ENCODE data around the gene KAZALD1. TPM values are rescaled to one million over a fixed set of nuclear protein-coding genes. Genes with fewer than 3 reads are reported as not detected.

Gene KAZALD1
- polyA plus RNA-seq, 1 donor, result 29.0 TPM

- no peaks in the 10 kb centered on the region for H3K36me3 ChIP-seq (ENCODE audit: control insufficient read depth, insufficient read depth, low read length)
- peak overlapping the region; percentile 78 for H3K4me3 ChIP-seq (ENCODE audit: low read length)
- H3K27ac ChIP-seq (ENCODE audit: low read length), result peak overlapping the region; percentile 99
- peaks cover 22% of the 10 kb centered on the region for H3K27me3 ChIP-seq (ENCODE audit: control insufficient read depth, insufficient read depth, low read length)
- 0% methylated on average over 1 of the region's 43 CpGs for WGBS (ENCODE audit: insufficient coverage, low lambda C conversion rate)
- peaks cover 41% of the 10 kb centered on the region for H3K4me1 ChIP-seq (ENCODE audit: control insufficient read depth, insufficient read depth, low read length)
- no peaks in the 10 kb centered on the region for H3K9me3 ChIP-seq (ENCODE audit: control insufficient read depth, low read depth, low read length)
- peak; percentile 74 to 81 for DNase-seq
These were observed 5.7 kb downstream of the KAZALD1 start for GRCh38 chr10:101067356-101068083.

DNA sequence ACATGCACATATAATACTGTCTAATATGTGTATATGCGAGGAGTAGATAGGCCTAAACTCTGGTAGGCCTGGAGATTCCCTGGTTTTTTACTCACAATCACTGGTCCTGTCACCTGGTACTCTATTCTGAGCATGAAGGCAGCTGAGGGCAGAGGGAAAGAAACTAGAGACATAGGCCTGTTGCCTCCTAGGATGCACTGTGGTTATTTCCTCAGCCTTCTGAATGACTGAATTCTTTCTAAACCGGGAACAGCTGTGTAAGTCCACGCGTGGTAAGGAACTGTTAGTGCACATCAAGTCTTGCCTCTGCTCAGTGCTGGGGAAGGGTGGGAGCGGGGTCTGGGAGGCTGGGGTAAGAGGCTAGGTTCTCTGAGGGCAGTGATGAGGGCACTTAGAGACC, 7.7 kb downstream of the KAZALD1 start:
- H3K36me3 ChIP-seq (ENCODE audit: control insufficient read depth, insufficient read depth, low read length), result no peaks in the 10 kb centered on the region
- H3K27ac ChIP-seq (ENCODE audit: low read length), result no peak overlapping the region
- H3K9me3 ChIP-seq (ENCODE audit: control insufficient read depth, low read depth, low read length), result no peaks in the 10 kb centered on the region
- DNase-seq, result no peak
- WGBS (ENCODE audit: insufficient coverage, low lambda C conversion rate), result no CpG with 5 or more reads among the region's 5 CpGs
- H3K4me1 ChIP-seq (ENCODE audit: control insufficient read depth, insufficient read depth, low read length), result peaks cover 24% of the 10 kb centered on the region
- no peak overlapping the region for H3K4me3 ChIP-seq (ENCODE audit: low read length)
- peaks cover 39% of the 10 kb centered on the region for H3K27me3 ChIP-seq (ENCODE audit: control insufficient read depth, insufficient read depth, low read length)

DNA sequence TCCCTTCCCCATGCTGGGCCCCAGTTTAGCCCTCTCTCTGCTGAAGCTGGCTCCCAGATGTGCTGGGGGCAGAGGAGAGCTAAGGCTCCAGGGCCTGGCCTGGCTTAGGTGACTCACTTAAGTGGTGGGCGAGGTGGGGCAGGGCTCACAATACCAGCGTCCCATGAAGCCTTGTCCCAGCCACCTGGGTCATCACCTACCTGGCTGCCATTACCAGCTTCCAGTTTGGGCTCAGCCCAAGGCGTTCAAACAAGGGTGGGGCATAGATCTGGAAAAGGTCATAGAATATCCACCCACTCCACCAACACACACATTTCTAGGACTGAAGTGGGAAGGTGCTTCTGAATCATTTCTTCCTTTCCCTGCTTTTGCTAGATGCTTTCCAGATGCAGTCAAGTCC, 8.3 kb downstream of the KAZALD1 start:
- no peak overlapping the region for H3K27ac ChIP-seq (ENCODE audit: low read length)
- H3K27me3 ChIP-seq (ENCODE audit: control insufficient read depth, insufficient read depth, low read length), result peaks cover 45% of the 10 kb centered on the region
- no peaks in the 10 kb centered on the region for H3K36me3 ChIP-seq (ENCODE audit: control insufficient read depth, insufficient read depth, low read length)
- no peaks in the 10 kb centered on the region for H3K9me3 ChIP-seq (ENCODE audit: control insufficient read depth, low read depth, low read length)
- DNase-seq, result no peak
- H3K4me3 ChIP-seq (ENCODE audit: low read length), result no peak overlapping the region
- peaks cover 17% of the 10 kb centered on the region for H3K4me1 ChIP-seq (ENCODE audit: control insufficient read depth, insufficient read depth, low read length)
- no CpG with 5 or more reads among the region's 3 CpGs for WGBS (ENCODE audit: insufficient coverage, low lambda C conversion rate)

- WGBS (ENCODE audit: insufficient coverage, low lambda C conversion rate), result 71% methylated on average over 1 of the region's 6 CpGs
These were observed 9.6 kb downstream of the KAZALD1 start for GRCh38 chr10:101071267-101071884.

GRCh38 chr10:101071885-101072433, 10.2 kb downstream of the KAZALD1 start:
- Histone ChIP-seq H3K36me3 (ENCODE audit: control insufficient read depth, insufficient read depth, low read length) (no peaks in the 10 kb centered on the region), H3K9me3 (ENCODE audit: control insufficient read depth, low read depth, low read length) (no peaks in the 10 kb centered on the region), H3K4me1 (ENCODE audit: control insufficient read depth, insufficient read depth, low read length) (peaks cover 6% of the 10 kb centered on the region), H3K27me3 (ENCODE audit: control insufficient read depth, insufficient read depth, low read length) (peaks cover 59% of the 10 kb centered on the region), H3K4me3 (ENCODE audit: low read length) (no peak overlapping the region), H3K27ac (ENCODE audit: low read length) (no peak overlapping the region)
- WGBS (ENCODE audit: insufficient coverage, low lambda C conversion rate), result 67% methylated on average over 1 of the region's 7 CpGs
- no peak for DNase-seq

More at GRCh38 chr10:101071267-101071884, 9.6 kb downstream of the KAZALD1 start:
- no peak overlapping the region for H3K4me3 ChIP-seq (ENCODE audit: low read length)
- no peaks in the 10 kb centered on the region for H3K36me3 ChIP-seq (ENCODE audit: control insufficient read depth, insufficient read depth, low read length)
- H3K27me3 ChIP-seq (ENCODE audit: control insufficient read depth, insufficient read depth, low read length), result peaks cover 57% of the 10 kb centered on the region
- H3K4me1 ChIP-seq (ENCODE audit: control insufficient read depth, insufficient read depth, low read length), result peaks cover 6% of the 10 kb centered on the region
- H3K9me3 ChIP-seq (ENCODE audit: control insufficient read depth, low read depth, low read length), result no peaks in the 10 kb centered on the region
- DNase-seq, result no peak
- H3K27ac ChIP-seq (ENCODE audit: low read length), result no peak overlapping the region

GRCh38 chr10:101072923-101073322, 11.1 kb downstream of the KAZALD1 start:
- Histone ChIP-seq H3K36me3 (ENCODE audit: control insufficient read depth, insufficient read depth, low read length) (no peaks in the 10 kb centered on the region), H3K9me3 (ENCODE audit: control insufficient read depth, low read depth, low read length) (no peaks in the 10 kb centered on the region), H3K4me1 (ENCODE audit: control insufficient read depth, insufficient read depth, low read length) (no peaks in the 10 kb centered on the region), H3K27me3 (ENCODE audit: control insufficient read depth, insufficient read depth, low read length) (peaks cover 51% of the 10 kb centered on the region), H3K27ac (ENCODE audit: low read length) (no peak overlapping the region), H3K4me3 (ENCODE audit: low read length) (no peak overlapping the region)
- no peak for DNase-seq
- no CpG with 5 or more reads among the region's 9 CpGs for WGBS (ENCODE audit: insufficient coverage, low lambda C conversion rate)

- no peaks in the 10 kb centered on the region for H3K36me3 ChIP-seq (ENCODE audit: control insufficient read depth, insufficient read depth, low read length)
- H3K9me3 ChIP-seq (ENCODE audit: control insufficient read depth, low read depth, low read length), result no peaks in the 10 kb centered on the region
- H3K4me3 ChIP-seq (ENCODE audit: low read length), result no peak overlapping the region
- H3K27me3 ChIP-seq (ENCODE audit: control insufficient read depth, insufficient read depth, low read length), result peaks cover 56% of the 10 kb centered on the region
- WGBS (ENCODE audit: insufficient coverage, low lambda C conversion rate), result no CpG with 5 or more reads among the region's 13 CpGs
- no peaks in the 10 kb centered on the region for H3K4me1 ChIP-seq (ENCODE audit: control insufficient read depth, insufficient read depth, low read length)
- no peak for DNase-seq
- no peak overlapping the region for H3K27ac ChIP-seq (ENCODE audit: low read length)
These were observed 11.8 kb downstream of the KAZALD1 start for GRCh38 chr10:101073631-101074030.

DNA sequence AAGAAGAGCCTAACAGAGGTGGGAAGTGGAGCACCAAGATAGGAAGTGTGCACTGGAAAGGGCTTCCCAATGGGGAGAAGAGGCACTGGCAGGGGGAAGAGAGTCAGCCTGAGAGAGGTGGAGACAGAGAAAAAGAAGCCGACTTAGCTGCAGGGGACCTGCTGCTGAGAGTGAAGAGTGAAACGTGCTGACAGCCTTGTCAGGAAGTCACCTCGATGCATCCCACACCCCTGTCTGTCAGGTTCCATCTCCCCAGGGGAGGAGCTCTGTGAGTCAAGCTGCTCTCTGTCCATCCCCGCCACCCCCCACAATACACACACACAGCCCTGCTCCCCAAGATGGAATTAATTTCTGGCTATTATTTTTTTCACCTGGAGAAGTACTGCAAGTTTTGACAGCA, 14.0 kb downstream of the KAZALD1 start:
- WGBS (ENCODE audit: insufficient coverage, low lambda C conversion rate), result 0% methylated on average over 1 of the region's 4 CpGs
- Histone ChIP-seq H3K4me3 (ENCODE audit: low read length) (no peak overlapping the region), H3K36me3 (ENCODE audit: control insufficient read depth, insufficient read depth, low read length) (no peaks in the 10 kb centered on the region), H3K9me3 (ENCODE audit: control insufficient read depth, low read depth, low read length) (no peaks in the 10 kb centered on the region), H3K4me1 (ENCODE audit: control insufficient read depth, insufficient read depth, low read length) (no peaks in the 10 kb centered on the region), H3K27ac (ENCODE audit: low read length) (no peak overlapping the region), H3K27me3 (ENCODE audit: control insufficient read depth, insufficient read depth, low read length) (peaks cover 72% of the 10 kb centered on the region)
- DNase-seq, result no peak

DNA sequence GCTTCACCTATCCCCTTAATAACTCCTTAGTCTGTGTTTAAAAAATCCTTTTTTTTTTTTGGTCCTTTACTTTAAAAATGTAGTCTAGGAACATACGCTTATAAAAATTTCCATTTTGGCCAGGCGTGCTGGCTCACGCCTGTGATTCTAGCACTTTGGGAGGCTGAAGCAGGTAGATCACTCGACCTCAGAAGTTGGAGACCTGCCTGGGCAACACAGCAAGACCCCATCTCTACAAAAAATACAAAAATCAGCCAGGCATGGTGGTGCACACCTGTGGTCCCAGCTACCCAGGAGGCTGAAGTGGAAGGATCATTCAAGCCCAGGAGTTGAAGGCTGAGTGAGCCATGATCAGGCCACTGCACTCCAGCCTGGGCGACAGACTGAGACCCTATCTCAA, 14.8 kb downstream of the KAZALD1 start:
- Histone ChIP-seq H3K9me3 (ENCODE audit: control insufficient read depth, low read depth, low read length) (no peaks in the 10 kb centered on the region), H3K4me3 (ENCODE audit: low read length) (no peak overlapping the region), H3K27ac (ENCODE audit: low read length) (no peak overlapping the region), H3K4me1 (ENCODE audit: control insufficient read depth, insufficient read depth, low read length) (no peaks in the 10 kb centered on the region), H3K36me3 (ENCODE audit: control insufficient read depth, insufficient read depth, low read length) (no peaks in the 10 kb centered on the region), H3K27me3 (ENCODE audit: control insufficient read depth, insufficient read depth, low read length) (peaks cover 79% of the 10 kb centered on the region)
- no peak for DNase-seq
- 90% methylated on average over 3 of the region's 5 CpGs for WGBS (ENCODE audit: insufficient coverage, low lambda C conversion rate)

- H3K27me3 ChIP-seq (ENCODE audit: control insufficient read depth, insufficient read depth, low read length), result peaks cover 72% of the 10 kb centered on the region
These were observed 18.1 kb downstream of the KAZALD1 start for GRCh38 chr10:101079874-101080273.

More at GRCh38 chr10:101079874-101080273, 18.1 kb downstream of the KAZALD1 start:
- no CpG with 5 or more reads among the region's 1 CpG for WGBS (ENCODE audit: insufficient coverage, low lambda C conversion rate)
- H3K4me3 ChIP-seq (ENCODE audit: low read length), result no peak overlapping the region
- no peaks in the 10 kb centered on the region for H3K36me3 ChIP-seq (ENCODE audit: control insufficient read depth, insufficient read depth, low read length)
- no peak overlapping the region for H3K27ac ChIP-seq (ENCODE audit: low read length)
- no peaks in the 10 kb centered on the region for H3K9me3 ChIP-seq (ENCODE audit: control insufficient read depth, low read depth, low read length)
- H3K4me1 ChIP-seq (ENCODE audit: control insufficient read depth, insufficient read depth, low read length), result no peaks in the 10 kb centered on the region
- no peak for DNase-seq

Data from large intestine (tissue), 3 donors.